Suppressor macrophage (primary cell): ENCODE measurements around the gene GLCE.
"Not testable (repeated sequence)": the region's sequence is repeated elsewhere in the genome, so short reads cannot be mapped to it uniquely, and the experiment has no call there.

Experiments
- DNase-seq, 4 experiments: peaks; one replicate each; pipeline ENCODE4 v3.0.0-alpha.2; 2020 to 2022

Gene GLCE

DNA sequence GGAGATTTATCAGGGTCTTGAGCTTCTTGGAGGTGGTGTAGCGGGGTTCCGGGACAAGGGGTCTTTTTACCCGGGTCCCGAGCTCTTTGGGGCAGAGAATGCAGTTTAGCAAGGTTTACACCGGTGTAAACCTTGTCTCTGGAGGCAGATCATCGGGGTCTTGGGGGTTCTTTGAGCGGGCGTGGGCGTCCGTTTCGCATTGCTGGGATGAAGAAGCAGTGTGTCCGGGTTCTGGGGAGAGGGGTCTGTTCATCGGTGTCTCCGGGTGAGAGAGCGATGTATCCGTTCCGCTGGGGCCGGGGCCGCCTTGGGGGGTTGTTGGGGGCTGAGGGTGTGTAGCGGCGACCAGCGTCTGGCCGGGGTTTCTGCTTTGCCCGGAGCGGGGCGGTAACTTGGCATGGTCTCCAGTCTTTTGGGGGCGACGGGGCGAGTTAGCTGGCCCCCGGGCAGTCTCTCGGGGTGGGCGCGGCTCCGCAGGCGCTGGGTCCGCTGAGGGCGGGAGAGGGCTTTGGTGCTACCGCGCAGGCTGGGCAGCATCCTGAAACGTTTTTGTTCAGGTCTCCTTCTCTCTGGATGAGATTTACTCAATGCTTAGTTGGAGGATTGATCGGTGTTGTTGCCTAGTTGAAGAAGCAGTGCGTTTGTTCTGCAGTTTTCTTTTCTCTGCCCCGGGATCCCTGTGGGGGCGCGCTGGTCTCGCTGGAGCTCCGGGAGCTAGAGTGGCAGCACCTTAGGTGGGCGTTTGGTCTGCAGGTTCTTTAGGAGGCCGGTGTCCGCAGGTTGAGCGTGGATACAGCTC lies 843 bp downstream of the GLCE start:
- peak; percentile 22 to 57 (median 34) for DNase-seq

DNA sequence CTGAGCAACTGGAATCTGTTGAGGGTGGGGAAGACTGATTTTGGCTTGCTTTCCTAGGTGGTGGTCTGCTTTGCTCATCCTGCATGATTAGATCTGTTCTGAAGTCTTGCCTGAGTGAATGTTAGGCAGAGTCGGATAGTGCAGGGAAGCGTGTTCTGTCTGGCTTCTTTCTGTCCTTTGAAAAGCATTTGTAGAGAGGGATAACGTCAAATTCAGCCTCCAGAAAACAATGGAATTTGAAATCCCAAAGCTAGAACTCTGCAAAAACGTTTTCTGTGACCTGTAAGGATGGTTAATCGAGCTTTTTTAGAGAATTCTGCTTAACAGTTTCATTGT lies 1.4 kb downstream of the GLCE start:
- no peak for DNase-seq

- DNase-seq, result no peak
These were observed 2.8 kb downstream of the GLCE start for GRCh38 chr15:69163141-69163669.

GRCh38 chr15:69164807-69165636 lies 4.6 kb downstream of the GLCE start:
- no peak for DNase-seq

- no peak for DNase-seq
These were observed 5.2 kb downstream of the GLCE start for GRCh38 chr15:69165637-69166025.

DNA sequence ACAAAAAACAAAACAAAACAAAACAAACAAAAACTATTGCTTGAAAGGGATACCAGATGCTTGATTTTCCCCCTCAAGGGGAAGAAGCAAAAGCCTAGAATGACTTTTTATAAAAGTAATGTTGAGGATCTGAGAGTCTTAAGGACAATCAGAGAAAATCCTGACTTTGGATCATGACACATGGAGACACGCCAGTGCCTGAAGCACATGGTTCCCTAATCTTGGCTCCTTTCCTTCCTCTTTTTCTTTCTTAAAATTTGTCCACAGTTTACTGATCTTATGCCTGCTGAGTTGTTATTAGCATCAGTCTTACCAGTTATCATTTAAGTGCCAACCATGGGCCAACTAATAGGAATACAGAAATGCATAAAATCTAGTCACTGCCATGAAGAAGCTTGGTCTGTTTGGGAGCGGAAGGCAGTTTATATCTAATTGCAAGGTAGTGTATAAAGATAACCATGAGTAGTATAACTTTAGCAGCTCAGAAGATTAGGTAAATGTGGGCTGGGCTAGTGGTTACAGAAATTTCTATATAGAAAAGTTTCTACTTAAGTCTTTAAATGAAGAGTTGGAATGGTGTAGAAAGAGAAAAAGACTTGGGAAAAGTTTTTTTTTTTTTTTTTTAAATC lies 6.9 kb downstream of the GLCE start:
- DNase-seq, result peak; percentile 60 to 84 (median 73)

DNA sequence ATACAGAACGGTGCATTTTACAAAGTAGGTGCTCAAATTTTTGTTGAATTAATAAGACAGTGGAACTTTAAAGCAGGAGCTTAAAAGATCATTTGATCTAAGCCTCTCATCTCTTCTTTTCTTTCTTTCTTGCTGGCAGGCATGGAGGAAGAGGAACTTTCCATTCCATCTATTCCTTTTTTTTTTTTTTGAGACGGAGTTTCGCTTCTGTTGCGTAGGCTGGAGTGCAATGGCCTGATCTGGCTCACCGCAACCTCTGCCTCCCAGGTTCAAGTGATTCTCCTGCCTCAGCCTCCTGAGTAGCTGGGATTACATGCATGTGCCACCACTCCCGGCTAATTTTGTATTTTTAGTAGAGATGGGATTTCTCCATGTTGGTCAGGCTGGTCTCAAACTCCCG lies 7.9 kb downstream of the GLCE start:
- DNase-seq, result peak; percentile 27 to 61 (median 58)

- DNase-seq, result not testable (repeated sequence)
These were observed 9.1 kb downstream of the GLCE start for GRCh38 chr15:69169540-69169939.

DNA sequence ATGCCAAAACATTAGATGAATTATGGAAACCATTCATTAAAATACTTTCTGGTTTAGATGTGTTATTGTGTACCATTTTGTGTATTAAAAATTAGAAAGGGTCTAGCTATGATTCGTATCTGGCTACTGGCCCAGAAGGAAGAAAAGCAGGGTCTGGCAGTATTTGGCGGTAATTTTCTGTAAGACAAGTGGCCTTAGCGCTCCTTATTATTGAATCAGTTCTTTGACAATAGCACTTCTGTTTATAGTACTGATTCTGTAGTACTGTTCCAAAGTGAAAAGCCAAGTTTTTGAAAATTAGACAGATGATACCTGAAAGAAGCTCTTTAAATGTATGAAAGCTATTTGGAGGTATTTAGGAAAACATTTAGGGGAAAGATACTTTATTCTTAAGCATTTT lies 10.2 kb downstream of the GLCE start:
- DNase-seq, result no peak

GRCh38 chr15:69172847-69173246 lies 12.4 kb downstream of the GLCE start:
- DNase-seq, result no peak

DNA sequence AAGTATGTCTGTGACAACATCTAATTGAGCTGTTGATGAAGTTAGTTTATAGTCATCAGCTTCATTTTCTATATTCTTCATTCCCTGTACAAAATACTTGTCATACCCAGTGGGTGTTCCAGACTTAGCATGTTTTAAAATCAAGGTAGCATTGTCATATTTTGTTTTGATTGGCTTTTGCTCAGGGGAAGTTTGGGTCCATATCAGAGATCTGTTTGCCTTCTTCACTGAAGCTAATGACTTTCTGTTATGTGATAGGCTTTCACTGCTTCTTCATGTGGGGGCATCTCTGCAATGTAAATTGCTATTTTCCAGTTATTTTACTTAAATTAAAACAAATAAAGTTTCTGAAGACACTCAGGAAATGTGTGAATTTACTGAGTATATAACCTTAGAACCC lies 15.1 kb downstream of the GLCE start:
- no peak for DNase-seq

- no peak for DNase-seq
These were observed 21.0 kb downstream of the GLCE start for GRCh38 chr15:69181424-69181823.

DNA sequence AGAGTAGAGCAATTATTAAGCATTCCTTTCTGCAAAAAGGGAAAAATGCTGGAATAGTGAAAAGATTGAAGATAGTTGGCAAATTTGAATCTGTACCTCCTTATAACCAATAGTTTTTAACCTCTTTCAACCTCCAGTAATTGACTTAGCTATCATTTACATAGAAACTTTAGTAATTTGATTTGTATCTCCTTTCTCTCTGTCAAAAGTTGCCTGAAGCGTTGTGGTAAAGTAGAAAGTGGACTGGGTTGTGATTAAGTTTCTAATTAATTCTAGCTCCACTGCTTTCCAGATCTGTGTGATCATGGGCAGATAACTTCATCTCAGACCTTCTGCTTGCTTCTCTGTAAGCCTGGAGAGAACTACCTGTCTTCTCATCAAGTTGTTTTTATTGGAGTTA lies 24.8 kb downstream of the GLCE start:
- no peak for DNase-seq

DNA sequence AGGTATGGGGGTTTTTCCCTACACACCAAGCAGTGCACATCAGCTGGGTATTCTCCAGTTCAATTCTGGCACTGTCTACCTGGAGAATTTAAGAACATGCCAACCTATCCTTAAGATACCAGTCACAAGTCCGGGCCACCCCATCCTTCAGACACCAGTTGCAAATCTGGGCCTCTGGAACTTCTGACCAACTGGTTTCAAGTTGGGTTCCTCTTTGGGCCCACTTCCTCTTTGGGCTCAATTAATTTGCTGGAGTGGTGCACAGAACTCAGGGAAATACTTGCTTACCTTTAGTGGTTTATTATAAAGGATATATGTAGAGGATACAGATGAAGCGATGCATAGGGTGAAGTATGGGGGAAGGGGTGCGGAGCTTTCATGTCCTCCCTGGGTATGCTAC lies 25.3 kb downstream of the GLCE start:
- peak; percentile 43 to 58 (median 56) for DNase-seq

DNA sequence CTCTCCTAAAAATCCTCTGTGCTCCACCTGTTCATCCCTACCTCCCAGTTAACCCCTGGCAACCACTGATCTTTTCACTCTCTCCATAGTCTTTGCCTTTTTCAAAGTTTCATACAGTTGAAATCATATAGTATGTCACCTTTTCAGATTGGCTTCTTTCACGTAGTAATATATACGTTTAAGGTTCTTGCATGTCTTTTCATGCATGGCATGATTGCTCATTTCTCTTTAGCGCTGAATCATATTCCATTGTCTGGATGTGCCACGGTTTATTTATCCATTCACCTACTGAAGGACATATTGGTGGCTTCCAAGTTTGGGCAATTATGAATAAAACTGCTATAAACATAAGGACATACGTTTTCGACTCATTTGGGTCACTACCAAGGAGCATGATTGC lies 28.7 kb downstream of the GLCE start:
- DNase-seq, result no peak

DNA sequence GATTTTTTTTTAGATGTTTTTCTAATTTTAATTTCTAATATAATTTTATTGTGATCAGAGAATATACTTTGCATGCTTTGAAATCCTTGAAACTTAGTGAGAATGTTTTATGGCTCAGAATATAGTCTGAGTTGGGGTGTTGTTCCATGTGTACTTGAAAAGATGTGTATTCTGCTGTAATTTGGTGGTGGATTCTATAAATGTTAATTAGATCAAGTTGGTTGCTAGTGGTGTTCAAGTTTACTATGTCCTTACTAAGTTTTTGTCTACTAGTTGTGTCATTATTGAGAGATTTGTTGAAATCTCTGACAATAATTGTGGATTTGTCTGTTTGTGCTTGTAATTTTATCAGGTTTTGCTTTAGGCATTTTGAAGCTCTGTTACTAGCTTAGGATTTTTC lies 29.7 kb downstream of the GLCE start:
- DNase-seq, result no peak

DNA sequence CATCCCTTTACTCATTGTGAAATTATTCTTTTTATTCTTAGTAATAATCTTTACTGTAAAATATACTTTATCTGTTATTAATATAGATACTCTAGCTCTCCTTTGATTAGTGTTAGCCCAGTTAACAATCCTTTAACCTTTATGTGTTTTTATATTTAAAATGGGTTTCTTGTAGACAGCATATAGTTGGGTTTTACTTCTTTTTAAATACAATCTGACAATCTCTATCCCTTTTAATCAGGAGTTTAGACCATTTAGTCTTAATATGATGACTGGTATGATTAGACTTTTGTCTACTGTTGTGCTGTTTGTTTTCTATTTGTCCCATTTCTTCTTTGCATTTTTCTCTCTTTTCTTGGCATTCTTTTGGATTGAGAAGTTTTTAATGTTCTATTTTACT lies 30.1 kb downstream of the GLCE start:
- DNase-seq, result no peak

DNA sequence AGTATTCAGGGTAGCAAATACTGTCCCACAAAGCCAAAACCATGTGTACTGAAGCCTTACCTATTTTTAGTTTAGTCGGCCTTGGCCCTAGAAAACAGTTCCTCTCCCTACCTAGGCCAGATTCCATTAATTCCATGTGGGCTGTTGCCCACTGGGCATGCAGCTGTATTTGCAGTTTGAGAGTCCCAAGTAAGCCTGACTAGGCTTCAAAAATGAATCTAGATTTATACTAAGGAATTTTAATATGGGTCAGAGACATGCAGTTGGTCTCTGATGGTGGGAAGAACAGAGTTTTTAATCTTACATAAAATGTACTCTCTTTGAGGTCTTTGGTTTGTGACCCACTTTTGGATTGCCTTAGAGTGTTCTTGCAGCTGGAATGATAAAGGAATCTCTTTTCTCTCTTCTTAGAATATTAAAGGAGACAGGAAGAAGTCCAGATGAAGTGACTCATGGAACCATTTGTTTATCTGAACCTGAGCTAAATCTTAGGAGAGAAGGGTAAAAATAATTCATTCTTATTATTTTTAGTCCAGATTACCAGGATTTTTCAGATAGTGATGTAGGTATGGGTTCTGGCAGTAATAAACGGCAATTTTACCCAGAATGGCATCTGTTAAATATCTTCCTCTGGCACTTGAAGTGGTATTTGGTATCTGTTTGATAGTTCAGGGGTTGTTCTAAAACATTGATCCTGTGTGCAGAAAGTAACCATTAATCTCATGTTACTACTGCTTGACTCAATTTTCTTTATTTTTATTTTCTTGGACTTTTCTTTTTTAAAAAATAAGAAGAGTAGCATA lies 33.8 kb downstream of the GLCE start:
- DNase-seq, result no peak

DNA sequence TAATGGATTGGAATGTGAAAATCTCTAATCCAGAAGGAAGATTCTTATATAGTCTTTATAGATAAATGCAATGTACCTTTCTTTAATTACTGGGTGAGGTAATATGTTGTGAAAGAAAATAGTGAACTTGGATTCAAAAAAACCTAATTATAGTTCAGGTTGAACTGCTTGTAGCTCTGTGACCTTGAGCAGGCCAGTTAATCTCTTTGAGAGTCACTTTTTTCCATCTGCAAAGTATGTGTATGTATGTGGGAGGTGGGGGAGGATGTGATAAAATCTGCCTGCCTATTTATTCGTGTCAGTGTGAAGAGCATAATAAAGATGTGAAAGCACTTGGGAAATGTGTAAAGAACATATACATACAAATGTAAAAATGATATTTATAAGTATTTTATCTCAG lies 34.4 kb downstream of the GLCE start:
- no peak for DNase-seq

GRCh38 chr15:69200832-69201745 lies 40.7 kb downstream of the GLCE start:
- no peak for DNase-seq

- no peak for DNase-seq
These were observed 45.6 kb downstream of the GLCE start for GRCh38 chr15:69206079-69206478.
